Ascending aorta (tissue), 2 donors: ENCODE results near the gene RNF217. TPM values are rescaled to one million over a fixed set of nuclear protein-coding genes. Genes with fewer than 3 reads are reported as not detected.

Experiments used
- DNase-seq, 2 donors: peaks; one replicate each; pipeline ENCODE4 v3.0.0-alpha.2; 2019; ENCODE audit warnings: low spot score in 2 of 2
- H3K27ac ChIP-seq, 2 donors: fragments of 200-600 bp; sonication (generic); one replicate each; pipeline ENCODE4 v1.5.1; 2016 to 2017; ENCODE audit warnings: mild to moderate bottlenecking in 1 of 2
- H3K27me3 ChIP-seq: fragments of 200-600 bp; sonication (generic); one replicate; pipeline ENCODE4 v1.5.1; 2017
- H3K36me3 ChIP-seq, 2 donors: fragments of 200-600 bp; sonication (generic); one replicate each; pipeline ENCODE4 v1.5.1; 2016
- H3K4me1 ChIP-seq, 2 donors: fragments of 200-600 bp; sonication (generic); one replicate each; pipeline ENCODE4 v1.5.1; 2016 to 2017; ENCODE audit warnings: mild to moderate bottlenecking in 1 of 2
- H3K4me3 ChIP-seq, 2 donors: fragments of 200-600 bp; sonication (generic); one replicate each; pipeline ENCODE4 v1.5.1; 2016 to 2017; ENCODE audit warnings: mild to moderate bottlenecking in 1 of 2
- H3K9me3 ChIP-seq, 2 donors: fragments of 200-600 bp; sonication (generic); one replicate each; pipeline ENCODE4 v1.5.1; 2016
- CTCF ChIP-seq, 3 experiments: fragments of 200-600 bp in 2 of 3; fragments of 450-650 bp in 1 of 3; sonication (generic) in 2 of 3; IDR thresholded peaks; one replicate each; pipeline ENCODE4 v1.5.1; 2016 to 2019; ENCODE audit warnings: antibody characterized with exemption in 3 of 3, mild to moderate bottlenecking in 1 of 3, moderate library complexity in 1 of 3
- intact Hi-C: fragments of 100-400 bp; cut with DNase I; formaldehyde crosslinking; loops from one replicate; pipeline ENCODE4 v1.15.1; 2023
- total RNA-seq: library from RNA; depleted of rRNA; stranded (reverse); fragments of >200 nt; gene quantifications from one replicate; pipeline ENCODE4 v1.1.0, GENCODE V29; 2016

The RNF217 gene
- total RNA-seq, 1 donor from 2014 or later = 7.3 TPM

GRCh38 chr6:124970243-124970642 is 8.0 kb downstream of the RNF217 start:
- H3K4me1 ChIP-seq = peaks cover 0 to 26% of the 10 kb centered on the region in 2 donors
- H3K4me3 ChIP-seq = no peak overlapping the region
- DNase-seq = no peak
- H3K36me3 ChIP-seq = peaks cover 0 to 27% of the 10 kb centered on the region in 2 donors
- no peaks in the 10 kb centered on the region for H3K27me3 ChIP-seq
- no peak overlapping the region for H3K27ac ChIP-seq
- TF ChIP-seq CTCF (IDR thresholded peaks at IDR 0.05) = no peak
- no peaks in the 10 kb centered on the region for H3K9me3 ChIP-seq
- intact Hi-C loops = no loop called here

- no peak overlapping the region for H3K4me3 ChIP-seq
- peaks cover 0 to 26% of the 10 kb centered on the region in 2 donors for H3K4me1 ChIP-seq
- no peak overlapping the region for H3K27ac ChIP-seq
- H3K36me3 ChIP-seq = peaks cover 0 to 27% of the 10 kb centered on the region in 2 donors
- no peaks in the 10 kb centered on the region for H3K27me3 ChIP-seq
- TF ChIP-seq CTCF (IDR thresholded peaks at IDR 0.05) = no peak
- no peak for DNase-seq
- H3K9me3 ChIP-seq = no peaks in the 10 kb centered on the region
- intact Hi-C loops = no loop called here
Measured at GRCh38 chr6:124970763-124971162, 8.5 kb downstream of the RNF217 start.

GRCh38 chr6:124973780-124974179 is 11.5 kb downstream of the RNF217 start:
- peaks cover 7 to 37% of the 10 kb centered on the region in 2 donors for H3K36me3 ChIP-seq
- intact Hi-C loops = no loop called here
- peaks cover 0 to 4% of the 10 kb centered on the region in 2 donors for H3K9me3 ChIP-seq
- no peak overlapping the region for H3K4me3 ChIP-seq
- no peak for TF ChIP-seq CTCF (IDR thresholded peaks at IDR 0.05)
- no peaks in the 10 kb centered on the region for H3K27me3 ChIP-seq
- DNase-seq = no peak
- peaks cover 0 to 4% of the 10 kb centered on the region in 2 donors for H3K4me1 ChIP-seq
- no peak overlapping the region for H3K27ac ChIP-seq

- peaks cover 0 to 2% of the 10 kb centered on the region in 2 donors for H3K4me1 ChIP-seq
- H3K36me3 ChIP-seq = peaks cover 8 to 41% of the 10 kb centered on the region in 2 donors
- DNase-seq = no peak
- no peak for TF ChIP-seq CTCF (IDR thresholded peaks at IDR 0.05)
- intact Hi-C loops = no loop called here
- peaks cover 0 to 4% of the 10 kb centered on the region in 2 donors for H3K9me3 ChIP-seq
- H3K27me3 ChIP-seq = no peaks in the 10 kb centered on the region
- H3K4me3 ChIP-seq = no peak overlapping the region
- no peak overlapping the region for H3K27ac ChIP-seq
Measured at GRCh38 chr6:124974771-124975377, 12.6 kb downstream of the RNF217 start.

- no peak for TF ChIP-seq CTCF (IDR thresholded peaks at IDR 0.05)
- H3K9me3 ChIP-seq = peaks cover 0 to 4% of the 10 kb centered on the region in 2 donors
- DNase-seq = no peak
- no peaks in the 10 kb centered on the region for H3K27me3 ChIP-seq
- no peak overlapping the region for H3K4me3 ChIP-seq
- H3K4me1 ChIP-seq = peaks cover 0 to 2% of the 10 kb centered on the region in 2 donors
- intact Hi-C loops = no loop called here
- peaks cover 8 to 31% of the 10 kb centered on the region in 2 donors for H3K36me3 ChIP-seq
- no peak overlapping the region for H3K27ac ChIP-seq
Measured at GRCh38 chr6:124977067-124977908, 15.1 kb downstream of the RNF217 start.
